K562 (cell line): Measurements from ENCODE around the gene MID1IP1. TPM values are rescaled to one million over a fixed set of nuclear protein-coding genes. Genes with fewer than 3 reads are reported as not detected.
A peak's percentile ranks its signal among the peaks of the same experiment; 100 is the strongest.

Experiments used
- ATAC-seq: fragments of 200-7000 bp; cut with Tn5 transposase; 3 replicates; pipeline ENCODE4 v1.9.1; 2020; ENCODE audit warnings: moderate library complexity
- BruUV-seq: library from RNA; stranded (reverse); fragments of 400-500 nt; replicated peaks from 2 replicates; lab custom pipeline; 2021; lab: Mats Ljungman, UMichigan
- CTCF ChIA-PET: fragments of 300-600 bp; formaldehyde crosslinking; extraction: SDS; loops from one replicate; lab custom pipeline; 2021; ENCODE audit warnings: low intra/inter-chr PET ratio; lab: Yijun Ruan, JAX
- POLR2A ChIA-PET: fragments of 300-600, 350-650 bp; sonication (Branson Sonifier 250); formaldehyde crosslinking; extraction: SDS; loops from one replicate; lab custom pipeline; 2021; ENCODE audit warnings: antibody characterized with exemption, inconsistent platforms; lab: Yijun Ruan, JAX
- DNase-seq, 4 experiments: peaks; one replicate each; pipeline versions ENCODE4 v3.0.0 to v3.0.0-alpha.2; 2011 to 2018; ENCODE audit warnings: low spot score in 3 of 4, mixed read lengths in 3 of 4; ENCODE audit errors: extremely low read depth in 1 of 4
- FAIRE-seq: peaks from 2 replicates; lab custom pipeline; 2011; peaks lifted over from hg19 to GRCh38; lab: Jason Lieb, UNC
- H2AFZ ChIP-seq: 2 replicates; pipeline ENCODE4 v1.6.0; 2011; ENCODE audit warnings: low read depth, low read length, control low read depth, inconsistent platforms
- H3K27ac ChIP-seq: fragments of 200-600 bp; 3 replicates; pipeline ENCODE4 v1.8.0; 2011; ENCODE audit warnings: low read depth, mild to moderate bottlenecking, control low read depth, inconsistent platforms, low read length, moderate library complexity, mixed read lengths; ENCODE audit errors: extremely low read depth
- H3K27me3 ChIP-seq, 2 experiments: fragments of 300-600 bp in 1 of 2; 2 replicates in 1 of 2; 3 replicates in 1 of 2; pipeline versions ENCODE4 v1.6.0 to v1.8.0; 2011; ENCODE audit warnings: inconsistent platforms in 2 of 2, low read length in 2 of 2, mild to moderate bottlenecking in 1 of 2, mixed read lengths in 1 of 2, moderate library complexity in 1 of 2; ENCODE audit not compliant: control insufficient read depth in 2 of 2, insufficient read depth in 2 of 2
- H3K36me3 ChIP-seq: fragments of 300-600 bp; 3 replicates; pipeline ENCODE4 v1.8.0; 2011; ENCODE audit warnings: mild to moderate bottlenecking, low read length, inconsistent platforms; ENCODE audit not compliant: control insufficient read depth, insufficient read depth
- H3K4me1 ChIP-seq, 2 experiments: fragments of 200-600 bp in 1 of 2; replicated peaks in 1 of 2; 2 replicates in 1 of 2; 3 replicates in 1 of 2; pipeline versions ENCODE4 v1.5.1 to v1.8.0; 2011; ENCODE audit warnings: inconsistent platforms in 2 of 2, low read length in 2 of 2, mild to moderate bottlenecking in 1 of 2, mixed read lengths in 1 of 2, moderate library complexity in 1 of 2; ENCODE audit not compliant: control insufficient read depth in 2 of 2, insufficient read depth in 2 of 2
- H3K4me2 ChIP-seq: 2 replicates; pipeline ENCODE4 v1.6.1; 2011; ENCODE audit warnings: low read length, control low read depth, inconsistent platforms, mixed read lengths; ENCODE audit not compliant: insufficient read depth
- H3K4me3 ChIP-seq: fragments of 200-600 bp; sonication (generic), shearing (Covaris generic); 2 replicates; pipeline ENCODE4 v1.5.1; 2016; ENCODE audit warnings: control low read depth, inconsistent platforms
- H3K79me2 ChIP-seq: fragments of 200-600 bp; 3 replicates; pipeline ENCODE4 v1.8.0; 2011; ENCODE audit warnings: low read length, inconsistent platforms; ENCODE audit not compliant: control insufficient read depth, insufficient read depth
- H3K9ac ChIP-seq, 2 experiments: 2 replicates each; pipeline versions ENCODE4 v1.6.0 to v1.6.1; 2011; ENCODE audit warnings: low read depth in 2 of 2, low read length in 2 of 2, control low read depth in 1 of 2, inconsistent platforms in 1 of 2, mild to moderate bottlenecking in 1 of 2, mixed read lengths in 1 of 2; ENCODE audit not compliant: insufficient read depth in 1 of 2
- H3K9me1 ChIP-seq: one replicate; pipeline ENCODE4 v1.6.0; 2011; ENCODE audit warnings: inconsistent platforms, mild to moderate bottlenecking, low read length, moderate library complexity; ENCODE audit not compliant: control insufficient read depth, insufficient read depth
- H3K9me3 ChIP-seq: replicated peaks from 2 replicates; pipeline ENCODE4 v1.5.1; 2011; ENCODE audit warnings: low read depth, low read length, inconsistent platforms; ENCODE audit not compliant: control insufficient read depth, insufficient read depth
- H4K20me1 ChIP-seq: replicated peaks from 2 replicates; pipeline ENCODE4 v1.6.1; 2011; ENCODE audit warnings: low read length, inconsistent platforms, mixed read lengths; ENCODE audit not compliant: control insufficient read depth, insufficient read depth
- CREBBP ChIP-seq: IDR thresholded peaks from one replicate; pipeline ENCODE4 v1.6.1; 2012; ENCODE audit warnings: low read depth, mild to moderate bottlenecking, control low read depth, inconsistent platforms, low read length
- JUNB ChIP-seq: fragments of 450-650 bp; formaldehyde crosslinking; conservative IDR thresholded peaks from 2 replicates; pipeline ENCODE4 v1.4.0; 2020; ENCODE audit warnings: mild to moderate bottlenecking
- KLF6 ChIP-seq: fragments of 250-450 bp; sonication (Bioruptor Pico); IDR thresholded peaks from 2 replicates; pipeline ENCODE4 v1.4.0; 2020; ENCODE audit warnings: mild to moderate bottlenecking, moderate library complexity, borderline replicate concordance
- MTA1 ChIP-seq: fragments of 450-650 bp; IDR thresholded peaks from 2 replicates; pipeline ENCODE4 v1.6.1; 2017; ENCODE audit warnings: borderline replicate concordance
- RNF2 ChIP-seq: sonication (generic); IDR thresholded peaks from 2 replicates; pipeline ENCODE4 v1.6.1; 2016
- SETDB1 ChIP-seq: IDR thresholded peaks from one replicate; pipeline ENCODE4 v1.6.1; 2012; ENCODE audit warnings: low read length, control low read depth, inconsistent platforms
- SREBF2 ChIP-seq: sonication (generic); formaldehyde crosslinking; IDR thresholded peaks from 2 replicates; pipeline ENCODE4 v1.4.0; 2020; ENCODE audit warnings: mild to moderate bottlenecking, missing genetic modification reagents
- TAF1 ChIP-seq: IDR thresholded peaks from 2 replicates; pipeline ENCODE4 v1.6.1; 2011; ENCODE audit warnings: mild to moderate bottlenecking, low read length, moderate library complexity; ENCODE audit not compliant: insufficient read depth, control insufficient read depth, severe bottlenecking; ENCODE audit errors: extremely low read depth
- TCFL5 ChIP-seq: fragments of 250-450 bp; sonication (Bioruptor Pico); conservative IDR thresholded peaks from 2 replicates; pipeline ENCODE4 v1.6.1; 2021; ENCODE audit warnings: mild to moderate bottlenecking, moderate library complexity, matching md5 sums
- ZFP1 ChIP-seq: fragments of 450-650 bp; formaldehyde crosslinking; IDR thresholded peaks from 2 replicates; pipeline ENCODE4 v1.4.0; 2020; ENCODE audit warnings: mild to moderate bottlenecking, mixed read lengths
- ZNF3 ChIP-seq: fragments of 250-450 bp; sonication (Bioruptor Pico); IDR thresholded peaks from 2 replicates; pipeline ENCODE4 v1.5.0; 2021; ENCODE audit warnings: mild to moderate bottlenecking, moderate library complexity
- ZNF354B ChIP-seq: fragments of 250-450 bp; sonication (Bioruptor Pico); IDR thresholded peaks from 2 replicates; pipeline ENCODE4 v1.4.0; 2020
- ZNF589 ChIP-seq: fragments of 200-800 bp; sonication (Bioruptor generic); IDR thresholded peaks from 2 replicates; pipeline ENCODE4 v1.6.1; 2016; ENCODE audit warnings: low read depth, missing genetic modification characterization, missing compliant biosample characterization
- WGBS: fragments of 100-300 bp; shearing (Covaris generic); methylation state at CpG from one replicate; pipeline ENCODE4 v1.1.6; 2016; ENCODE audit warnings: low coverage, mixed read lengths; ENCODE audit not compliant: insufficient coverage; ENCODE audit errors: missing lambda C conversion rate; 5-methylcytosine and 5-hydroxymethylcytosine counted together
- in situ Hi-C: fragments of 300-500 bp; cut with MboI; formaldehyde crosslinking; loops from 4 replicates; pipeline ENCODE4 v1.15.0; 2018; ENCODE audit warnings: inconsistent platforms, mixed read lengths
- intact Hi-C: fragments of 100-400 bp; cut with micrococcal nuclease; formaldehyde crosslinking; loops from 2 replicates; pipeline ENCODE4 v1.14.2; 2022
- polyA plus RNA-seq, 8 experiments: library from polyadenylated mRNA; depleted of rRNA in 4 of 8; stranded (reverse) in 5 of 8; unstranded in 3 of 8; fragments of >200 nt; fragmentation: Nextera tagmentation in 2 of 8; fragmentation: Illumina TruSeq in 1 of 8; extraction: Ambion mirVana in 2 of 8; extraction: Trizol in 1 of 8; gene quantifications; 2 replicates each; pipeline versions ENCODE4 v1.2.1 to v1.2.3, GENCODE V29; 2011 to 2014; ENCODE audit warnings: inconsistent platforms in 1 of 8, missing spikeins in 1 of 8
- total RNA-seq, 7 experiments: library from RNA; depleted of rRNA in 6 of 7; stranded (reverse); fragments of >200 nt in 6 of 7; fragmentation: Illumina TruSeq in 2 of 7; extraction: Trizol in 2 of 7; gene quantifications; 2 replicates each; pipeline versions ENCODE4 v1.2.1 to v1.2.3, GENCODE V29; 2011 to 2021; ENCODE audit warnings: low replicate concordance in 1 of 7
- TF ChIP-seq, protein P1 (sequence below), 2 experiments: fragments of 450-650 bp; IDR thresholded peaks; 2 replicates each; pipeline ENCODE4 v1.6.1; 2016
- TF ChIP-seq, protein P2 (sequence below): fragments of 450-650 bp; IDR thresholded peaks from 2 replicates; pipeline ENCODE4 v1.6.1; 2018; ENCODE audit warnings: mild to moderate bottlenecking, low read depth; ENCODE audit not compliant: partially characterized antibody
- TF ChIP-seq, protein P3 (sequence below): fragments of 250-450 bp; sonication (Bioruptor Pico); IDR thresholded peaks from 2 replicates; pipeline ENCODE4 v1.8.0; 2022; ENCODE audit warnings: inconsistent platforms, mild to moderate bottlenecking, moderate library complexity, borderline replicate concordance
- TF ChIP-seq, protein P4 (sequence below): fragments of 450-650 bp; IDR thresholded peaks from 2 replicates; pipeline ENCODE4 v1.6.1; 2014; ENCODE audit warnings: low read depth, mild to moderate bottlenecking, moderate library complexity, borderline replicate concordance

MID1IP1 gene
- total and polyA plus RNA-seq, 9 of the 15 experiments (the other 6 are each of a cell fraction or from before 2014, with no cell fraction given) = 0.51 to 102 (median 27.5) TPM

DNA sequence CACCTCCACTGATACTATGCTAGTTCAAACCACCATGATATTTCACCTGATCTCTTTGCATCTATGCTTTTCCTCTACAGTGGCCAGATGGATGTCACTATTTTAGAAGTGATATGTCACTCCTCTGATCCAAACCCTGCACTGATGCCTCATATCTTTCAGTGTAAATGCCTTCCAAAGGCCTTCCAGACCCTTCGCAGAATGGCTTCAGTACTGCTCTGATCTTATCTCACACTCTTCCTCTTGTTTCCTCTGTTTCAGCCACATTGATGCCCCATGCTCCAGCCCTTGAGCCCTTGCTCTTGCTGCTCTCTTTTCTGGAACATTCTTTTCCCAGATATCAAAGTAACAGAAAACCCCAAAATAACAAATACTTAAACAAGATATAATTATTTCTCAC is 17.9 kb downstream of the MID1IP1 start (continued):
- TF ChIP-seq TAF1 (no peak), ZNF589 (CRISPR knock-in tag) (no peak), SETDB1 (no peak), JUNB (CRISPR knock-in tag) (no peak), KLF6 (CRISPR knock-in tag) (peak; percentile 89; the same call in 1 of the 2 replicates), TCFL5 (CRISPR knock-in tag) (peak; percentile 67; the same call in 1 of the 2 replicates), RNF2 (no peak)

DNA sequence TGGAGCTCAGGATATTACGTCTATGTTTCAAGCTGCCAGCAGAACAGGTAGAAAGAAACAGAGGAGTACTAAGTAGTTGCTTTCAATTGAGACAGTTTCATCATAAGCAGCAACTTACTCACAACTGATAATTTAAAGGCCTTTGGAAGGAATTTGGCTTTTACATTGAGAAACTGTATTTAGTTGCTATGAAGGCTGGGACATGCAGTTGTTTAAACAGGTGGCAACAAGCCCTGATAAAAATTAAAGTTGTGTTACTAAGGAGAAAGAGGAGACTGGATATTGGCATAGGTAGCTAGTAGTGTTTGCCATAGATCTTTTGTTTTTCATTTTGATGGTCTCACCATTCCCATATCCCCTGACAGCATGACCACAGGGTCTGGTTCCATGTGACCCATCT is 18.4 kb downstream of the MID1IP1 start:
- H2AFZ ChIP-seq = no peak overlapping the region
- H3K4me3 ChIP-seq = no peak overlapping the region
- H3K9ac ChIP-seq = no peak overlapping the region
- DNase-seq = no peak
- POLR2A ChIA-PET = interaction anchor here (0.6 to 1.7 kb wide), 2 partner anchors 13 kb away, joined by 3 to 5 read pairs; no protein-coding TSS in a partner anchor
- intact Hi-C loops (no loop called here), in situ Hi-C loops (no loop called here)
- peaks cover 3% of the 10 kb centered on the region for H3K9me1 ChIP-seq
- no peak for FAIRE-seq
- no peaks in the 10 kb centered on the region for H4K20me1 ChIP-seq
- no peaks in the 10 kb centered on the region; a peak in 1 of 5 replicates for H3K27me3 ChIP-seq
- no peak overlapping the region for H3K4me2 ChIP-seq
- CTCF ChIA-PET = no interaction called here
- no peak for ATAC-seq
- H3K27ac ChIP-seq = no peak overlapping the region
- WGBS = 58% methylated on average over 1 of the region's 1 CpG
- no peaks in the 10 kb centered on the region for H3K9me3 ChIP-seq
- no TSS peak for BruUV-seq
- H3K4me1 ChIP-seq = peaks cover 0 to 16% of the 10 kb centered on the region in 2 experiments; a peak in 3 of 5 replicates
- no peaks in the 10 kb centered on the region for H3K79me2 ChIP-seq
- no peaks in the 10 kb centered on the region for H3K36me3 ChIP-seq
- TF ChIP-seq CREBBP (no peak), ZNF354B (CRISPR knock-in tag) (no peak), SREBF2 (CRISPR knock-in tag) (no peak), ZNF3 (CRISPR knock-in tag) (no peak), ZFP1 (CRISPR knock-in tag) (no peak), MTA1 (no peak)
- TF ChIP-seq, protein P1, sequence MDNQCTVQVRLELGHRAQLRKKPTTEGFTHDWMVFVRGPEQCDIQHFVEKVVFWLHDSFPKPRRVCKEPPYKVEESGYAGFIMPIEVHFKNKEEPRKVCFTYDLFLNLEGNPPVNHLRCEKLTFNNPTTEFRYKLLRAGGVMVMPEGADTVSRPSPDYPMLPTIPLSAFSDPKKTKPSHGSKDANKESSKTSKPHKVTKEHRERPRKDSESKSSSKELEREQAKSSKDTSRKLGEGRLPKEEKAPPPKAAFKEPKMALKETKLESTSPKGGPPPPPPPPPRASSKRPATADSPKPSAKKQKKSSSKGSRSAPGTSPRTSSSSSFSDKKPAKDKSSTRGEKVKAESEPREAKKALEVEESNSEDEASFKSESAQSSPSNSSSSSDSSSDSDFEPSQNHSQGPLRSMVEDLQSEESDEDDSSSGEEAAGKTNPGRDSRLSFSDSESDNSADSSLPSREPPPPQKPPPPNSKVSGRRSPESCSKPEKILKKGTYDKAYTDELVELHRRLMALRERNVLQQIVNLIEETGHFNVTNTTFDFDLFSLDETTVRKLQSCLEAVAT (IDR thresholded peaks at IDR 0.05) = no peak
- TF ChIP-seq, protein P2, sequence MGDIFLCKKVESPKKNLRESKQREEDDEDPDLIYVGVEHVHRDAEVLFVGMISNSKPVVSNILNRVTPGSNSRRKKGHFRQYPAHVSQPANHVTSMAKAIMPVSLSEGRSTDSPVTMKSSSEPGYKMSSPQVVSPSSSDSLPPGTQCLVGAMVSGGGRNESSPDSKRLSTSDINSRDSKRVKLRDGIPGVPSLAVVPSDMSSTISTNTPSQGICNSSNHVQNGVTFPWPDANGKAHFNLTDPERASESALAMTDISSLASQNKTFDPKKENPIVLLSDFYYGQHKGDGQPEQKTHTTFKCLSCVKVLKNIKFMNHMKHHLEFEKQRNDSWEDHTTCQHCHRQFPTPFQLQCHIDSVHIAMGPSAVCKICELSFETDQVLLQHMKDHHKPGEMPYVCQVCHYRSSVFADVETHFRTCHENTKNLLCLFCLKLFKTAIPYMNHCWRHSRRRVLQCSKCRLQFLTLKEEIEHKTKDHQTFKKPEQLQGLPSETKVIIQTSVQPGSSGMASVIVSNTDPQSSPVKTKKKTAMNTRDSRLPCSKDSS = no peak
- TF ChIP-seq, protein P3, sequence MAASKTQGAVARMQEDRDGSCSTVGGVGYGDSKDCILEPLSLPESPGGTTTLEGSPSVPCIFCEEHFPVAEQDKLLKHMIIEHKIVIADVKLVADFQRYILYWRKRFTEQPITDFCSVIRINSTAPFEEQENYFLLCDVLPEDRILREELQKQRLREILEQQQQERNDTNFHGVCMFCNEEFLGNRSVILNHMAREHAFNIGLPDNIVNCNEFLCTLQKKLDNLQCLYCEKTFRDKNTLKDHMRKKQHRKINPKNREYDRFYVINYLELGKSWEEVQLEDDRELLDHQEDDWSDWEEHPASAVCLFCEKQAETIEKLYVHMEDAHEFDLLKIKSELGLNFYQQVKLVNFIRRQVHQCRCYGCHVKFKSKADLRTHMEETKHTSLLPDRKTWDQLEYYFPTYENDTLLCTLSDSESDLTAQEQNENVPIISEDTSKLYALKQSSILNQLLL = no peak
- TF ChIP-seq, protein P4, sequence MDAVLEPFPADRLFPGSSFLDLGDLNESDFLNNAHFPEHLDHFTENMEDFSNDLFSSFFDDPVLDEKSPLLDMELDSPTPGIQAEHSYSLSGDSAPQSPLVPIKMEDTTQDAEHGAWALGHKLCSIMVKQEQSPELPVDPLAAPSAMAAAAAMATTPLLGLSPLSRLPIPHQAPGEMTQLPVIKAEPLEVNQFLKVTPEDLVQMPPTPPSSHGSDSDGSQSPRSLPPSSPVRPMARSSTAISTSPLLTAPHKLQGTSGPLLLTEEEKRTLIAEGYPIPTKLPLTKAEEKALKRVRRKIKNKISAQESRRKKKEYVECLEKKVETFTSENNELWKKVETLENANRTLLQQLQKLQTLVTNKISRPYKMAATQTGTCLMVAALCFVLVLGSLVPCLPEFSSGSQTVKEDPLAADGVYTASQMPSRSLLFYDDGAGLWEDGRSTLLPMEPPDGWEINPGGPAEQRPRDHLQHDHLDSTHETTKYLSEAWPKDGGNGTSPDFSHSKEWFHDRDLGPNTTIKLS = no peak
